OCI-M2 (cell line): ENCODE data around the gene OTOS.

Experiments used
- DNase-seq: peaks from one replicate; lab custom pipeline; 2025; ENCODE audit not compliant: unreplicated experiment; lab: John Stamatoyannopoulos, UW

OTOS gene

GRCh38 chr2:240137596-240138253 lies 2.7 kb downstream of the OTOS start:
- DNase-seq = no peak

- no peak for DNase-seq
These were observed 3.7 kb downstream of the OTOS start for GRCh38 chr2:240136671-240137292.

- peak; percentile 1 for DNase-seq
These were observed 4.3 kb downstream of the OTOS start, which contains the start of gene COPS9 for GRCh38 chr2:240136013-240136670. Gene COPS9 (minus strand): TSS chr2:240136305. CDS start chr2:240136284, 21 bp downstream.

GRCh38 chr2:240135706-240136012 lies 4.8 kb downstream of the OTOS start:
- no peak for DNase-seq

GRCh38 chr2:240134956-240135520 lies 5.4 kb downstream of the OTOS start:
- DNase-seq = no peak

GRCh38 chr2:240134466-240134865 lies 6.0 kb downstream of the OTOS start:
- no peak for DNase-seq

- no peak for DNase-seq
These were observed 7.1 kb downstream of the OTOS start for GRCh38 chr2:240133401-240133800.

- DNase-seq = no peak
These were observed 7.8 kb downstream of the OTOS start for GRCh38 chr2:240132651-240132980.

- DNase-seq = no peak
These were observed 8.4 kb downstream of the OTOS start for GRCh38 chr2:240131941-240132650.

GRCh38 chr2:240131296-240131695 lies 9.2 kb downstream of the OTOS start:
- no peak for DNase-seq

GRCh38 chr2:240130393-240131195 lies 9.9 kb downstream of the OTOS start:
- no peak for DNase-seq

GRCh38 chr2:240129731-240130392 lies 10.6 kb downstream of the OTOS start:
- no peak for DNase-seq

GRCh38 chr2:240129311-240129710 lies 11.1 kb downstream of the OTOS start:
- no peak for DNase-seq

GRCh38 chr2:240128608-240129145 lies 11.8 kb downstream of the OTOS start:
- DNase-seq = no peak

- no peak for DNase-seq
These were observed 12.4 kb downstream of the OTOS start for GRCh38 chr2:240127911-240128607.

GRCh38 chr2:240127191-240127750 lies 13.2 kb downstream of the OTOS start:
- no peak for DNase-seq

GRCh38 chr2:240126731-240127130 lies 13.7 kb downstream of the OTOS start:
- DNase-seq = no peak

- no peak for DNase-seq
These were observed 14.7 kb downstream of the OTOS start for GRCh38 chr2:240125742-240126141.

GRCh38 chr2:240124651-240125030 lies 15.8 kb downstream of the OTOS start:
- DNase-seq = no peak
